ENCODE data around the gene PTPN13.

Gene PTPN13

DNA sequence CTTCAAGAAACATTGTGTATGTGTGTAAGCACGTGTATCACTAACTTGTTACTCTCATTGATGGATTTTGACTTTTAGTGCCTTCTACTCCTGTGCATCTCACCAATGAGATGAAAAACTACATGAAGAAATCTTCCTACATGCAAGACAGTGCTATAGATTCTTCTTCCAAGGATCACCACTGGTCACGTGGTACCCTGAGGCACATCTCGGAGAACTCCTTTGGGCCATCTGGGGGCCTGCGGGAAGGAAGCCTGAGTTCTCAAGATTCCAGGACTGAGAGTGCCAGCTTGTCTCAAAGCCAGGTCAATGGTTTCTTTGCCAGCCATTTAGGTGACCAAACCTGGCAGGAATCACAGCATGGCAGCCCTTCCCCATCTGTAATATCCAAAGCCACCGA is 168.5 kb downstream of the PTPN13 start:
- no peak for DNase-seq (ENCODE audit: low read depth)
- TF ChIP-seq CTCF (IDR thresholded peaks at IDR 0.05; ENCODE audit: low read depth, low read length, missing control alignments): no peak
- H3K4me3 ChIP-seq (ENCODE audit: low read depth, low read length): no peak overlapping the region
- in situ Hi-C loops (cut with HindIII; ENCODE audit: low sequenced_read_pairs): no loop called here

GRCh38 chr4:86769794-86770193 is 175.7 kb downstream of the PTPN13 start:
- no peak for DNase-seq (ENCODE audit: low read depth)
- H3K4me3 ChIP-seq (ENCODE audit: low read depth, low read length): no peak overlapping the region
- TF ChIP-seq CTCF (IDR thresholded peaks at IDR 0.05; ENCODE audit: low read depth, low read length, missing control alignments): no peak
- in situ Hi-C loops (cut with HindIII; ENCODE audit: low sequenced_read_pairs): no loop called here

DNA sequence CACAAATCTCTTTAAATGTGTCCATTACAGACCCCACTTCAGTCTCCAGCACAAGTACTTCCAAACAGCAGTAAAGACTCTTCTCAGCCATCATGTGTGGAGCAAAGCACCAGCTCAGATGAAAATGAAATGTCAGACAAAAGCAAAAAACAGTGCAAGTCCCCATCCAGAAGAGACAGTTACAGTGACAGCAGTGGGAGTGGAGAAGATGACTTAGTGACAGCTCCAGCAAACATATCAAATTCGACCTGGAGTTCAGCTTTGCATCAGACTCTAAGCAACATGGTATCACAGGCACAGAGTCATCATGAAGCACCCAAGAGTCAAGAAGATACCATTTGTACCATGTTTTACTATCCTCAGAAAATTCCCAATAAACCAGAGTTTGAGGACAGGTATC is 177.0 kb downstream of the PTPN13 start:
- no peak overlapping the region for H3K4me3 ChIP-seq (ENCODE audit: low read depth, low read length)
- DNase-seq (ENCODE audit: low read depth): no peak
- in situ Hi-C loops (cut with HindIII; ENCODE audit: low sequenced_read_pairs): no loop called here
- no peak for TF ChIP-seq CTCF (IDR thresholded peaks at IDR 0.05; ENCODE audit: low read depth, low read length, missing control alignments)

DNA sequence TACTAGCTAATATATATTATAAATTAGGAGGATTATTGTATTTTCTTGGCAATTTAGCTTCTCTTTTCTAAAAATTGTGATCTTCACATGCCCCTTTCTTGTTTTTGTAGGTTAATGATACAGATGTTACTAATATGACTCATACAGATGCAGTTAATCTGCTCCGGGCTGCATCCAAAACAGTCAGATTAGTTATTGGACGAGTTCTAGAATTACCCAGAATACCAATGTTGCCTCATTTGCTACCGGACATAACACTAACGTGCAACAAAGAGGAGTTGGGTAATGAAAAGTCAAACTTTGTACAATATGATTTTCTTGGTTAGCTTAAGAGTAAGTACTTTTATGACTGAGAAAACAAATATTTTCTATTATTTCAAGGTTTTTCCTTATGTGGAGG is 180.9 kb downstream of the PTPN13 start:
- TF ChIP-seq CTCF (IDR thresholded peaks at IDR 0.05; ENCODE audit: low read depth, low read length, missing control alignments): no peak
- in situ Hi-C loops (cut with HindIII; ENCODE audit: low sequenced_read_pairs): no loop called here
- DNase-seq (ENCODE audit: low read depth): no peak
- no peak overlapping the region for H3K4me3 ChIP-seq (ENCODE audit: low read depth, low read length)

GRCh38 chr4:86778175-86778574 is 184.1 kb downstream of the PTPN13 start:
- in situ Hi-C loops (cut with HindIII; ENCODE audit: low sequenced_read_pairs): no loop called here
- no peak overlapping the region for H3K4me3 ChIP-seq (ENCODE audit: low read depth, low read length)
- no peak for TF ChIP-seq CTCF (IDR thresholded peaks at IDR 0.05; ENCODE audit: low read depth, low read length, missing control alignments)
- DNase-seq (ENCODE audit: low read depth): no peak

DNA sequence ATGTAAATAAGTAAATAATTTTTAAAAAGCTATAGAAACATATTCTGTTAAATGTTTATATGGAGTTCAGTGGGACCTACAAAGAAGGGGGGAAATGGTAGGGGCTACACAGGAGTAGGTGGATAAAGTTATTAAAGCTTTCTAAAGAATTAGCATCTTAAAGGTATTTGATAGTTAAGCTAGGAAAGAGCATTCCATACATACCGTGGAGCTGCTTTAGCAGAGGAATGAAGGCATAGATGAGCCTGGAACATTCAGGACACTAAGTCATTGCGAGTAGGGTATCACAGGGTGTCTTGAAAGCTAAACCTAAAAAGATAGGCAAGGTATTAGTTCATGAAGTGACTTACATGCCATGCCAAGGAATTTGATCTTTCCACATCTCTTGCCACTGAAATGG is 194.7 kb downstream of the PTPN13 start:
- DNase-seq (ENCODE audit: low read depth): no peak
- in situ Hi-C loops (cut with HindIII; ENCODE audit: low sequenced_read_pairs): no loop called here
- no peak overlapping the region for H3K4me3 ChIP-seq (ENCODE audit: low read depth, low read length)
- TF ChIP-seq CTCF (IDR thresholded peaks at IDR 0.05; ENCODE audit: low read depth, low read length, missing control alignments): no peak

DNA sequence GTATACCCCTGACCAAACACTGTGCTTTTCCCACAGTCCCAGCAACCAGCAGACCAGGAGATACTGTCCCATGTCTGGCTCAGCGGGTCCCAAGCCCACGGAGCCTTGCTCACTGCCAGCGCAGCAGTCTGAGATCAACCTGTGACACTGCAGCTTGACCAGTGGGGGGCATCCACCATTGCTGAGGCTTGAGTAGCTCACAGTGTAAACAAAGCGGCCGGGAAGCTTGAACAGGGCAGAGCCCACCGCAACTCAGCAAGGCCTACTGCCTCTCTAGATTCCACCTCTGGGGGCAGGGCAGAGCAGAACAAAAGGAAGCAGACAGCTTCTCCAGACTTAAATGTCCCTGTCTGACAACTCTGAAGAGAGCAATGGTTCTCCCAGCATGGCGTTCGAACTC is 197.0 kb downstream of the PTPN13 start:
- H3K4me3 ChIP-seq (ENCODE audit: low read depth, low read length): no peak overlapping the region
- DNase-seq (ENCODE audit: low read depth): no peak
- in situ Hi-C loops (cut with HindIII; ENCODE audit: low sequenced_read_pairs): loop anchor here (10.0 kb wide), 1 partner anchor 286 kb away; no protein-coding TSS in a partner anchor
- TF ChIP-seq CTCF (IDR thresholded peaks at IDR 0.05; ENCODE audit: low read depth, low read length, missing control alignments): no peak

All from astrocyte of the cerebellum (primary cell).